Mesenchymal stem cell (in vitro differentiated cells and primary cell): ENCODE data around the gene SLC4A5.

Source experiments
- DNase-seq: peaks from one replicate; pipeline ENCODE4 v3.0.0-alpha.2; 2013
- H2AFZ ChIP-seq: one replicate; pipeline ENCODE4 v1.6.1; 2013; ENCODE audit warnings: low read depth, mild to moderate bottlenecking, control low read depth, inconsistent platforms, low read length, moderate library complexity
- H2AK5ac ChIP-seq: 2 replicates; pipeline ENCODE4 v1.6.1; 2013; ENCODE audit warnings: low read length, moderate library complexity, mild to moderate bottlenecking, inconsistent platforms; ENCODE audit not compliant: severe bottlenecking
- H2BK120ac ChIP-seq: one replicate; pipeline ENCODE4 v1.6.1; 2013; ENCODE audit warnings: low read depth, mild to moderate bottlenecking, inconsistent platforms, low read length, moderate library complexity
- H2BK12ac ChIP-seq, 2 experiments: one replicate each; pipeline ENCODE4 v1.6.1; 2013; ENCODE audit warnings: inconsistent platforms in 2 of 2, low read length in 2 of 2, mild to moderate bottlenecking in 2 of 2, moderate library complexity in 2 of 2, control low read depth in 1 of 2
- H2BK15ac ChIP-seq: one replicate; pipeline ENCODE4 v1.6.1; 2013; ENCODE audit warnings: mild to moderate bottlenecking, low read depth, inconsistent platforms; ENCODE audit not compliant: poor library complexity, severe bottlenecking
- H2BK5ac ChIP-seq: 2 replicates; pipeline ENCODE4 v1.6.1; 2013; ENCODE audit warnings: low read depth, mild to moderate bottlenecking, low read length, control low read depth, inconsistent platforms; ENCODE audit not compliant: poor library complexity, severe bottlenecking
- H3K14ac ChIP-seq, 2 experiments: one replicate each; pipeline ENCODE4 v1.6.1; 2013; ENCODE audit warnings: inconsistent platforms in 2 of 2, low read length in 2 of 2, control low read depth in 1 of 2, mild to moderate bottlenecking in 1 of 2, moderate library complexity in 1 of 2
- H3K18ac ChIP-seq, 2 experiments: one replicate each; pipeline ENCODE4 v1.6.1; 2013; ENCODE audit warnings: inconsistent platforms in 2 of 2, low read length in 2 of 2, control low read depth in 1 of 2, low read depth in 1 of 2, mild to moderate bottlenecking in 1 of 2
- H3K23ac ChIP-seq, 2 experiments: one replicate each; pipeline ENCODE4 v1.6.1; 2013; ENCODE audit warnings: inconsistent platforms in 2 of 2, low read length in 2 of 2, mild to moderate bottlenecking in 2 of 2, moderate library complexity in 2 of 2, control low read depth in 1 of 2
- H3K27ac ChIP-seq: 2 replicates; pipeline ENCODE4 v1.5.1; 2013; ENCODE audit warnings: mild to moderate bottlenecking, moderate library complexity, low read length, control low read depth, inconsistent platforms; ENCODE audit not compliant: poor library complexity, severe bottlenecking
- H3K27me3 ChIP-seq, 2 experiments: 2 replicates each; pipeline versions ENCODE4 v1.6.1 to v1.7.0; 2013; ENCODE audit warnings: low read length in 2 of 2, mild to moderate bottlenecking in 2 of 2, moderate library complexity in 2 of 2, control low read depth in 1 of 2, inconsistent platforms in 1 of 2; ENCODE audit not compliant: control insufficient read depth in 1 of 2, insufficient read depth in 1 of 2
- H3K36me3 ChIP-seq, 2 experiments: 2 replicates each; pipeline versions ENCODE4 v1.6.1 to v1.7.0; 2013; ENCODE audit warnings: low read length in 2 of 2, control low read depth in 1 of 2, inconsistent platforms in 1 of 2, low read depth in 1 of 2, mild to moderate bottlenecking in 1 of 2; ENCODE audit not compliant: insufficient read depth in 2 of 2, control insufficient read depth in 1 of 2
- H3K4ac ChIP-seq, 2 experiments: one replicate each; pipeline ENCODE4 v1.6.1; 2013; ENCODE audit warnings: inconsistent platforms in 2 of 2, low read length in 2 of 2, mild to moderate bottlenecking in 2 of 2, moderate library complexity in 2 of 2, control low read depth in 1 of 2, low read depth in 1 of 2
- H3K4me1 ChIP-seq: 2 replicates; pipeline ENCODE4 v1.6.1; 2013; ENCODE audit warnings: low read depth, low read length, control low read depth; ENCODE audit not compliant: control insufficient read depth, insufficient read depth
- H3K4me2 ChIP-seq: 2 replicates; pipeline ENCODE4 v1.6.1; 2013; ENCODE audit warnings: low read length, mild to moderate bottlenecking, inconsistent platforms; ENCODE audit not compliant: poor library complexity, severe bottlenecking
- H3K4me3 ChIP-seq, 2 experiments: 2 replicates each; pipeline versions ENCODE4 v1.5.1 to v1.7.0; 2013; ENCODE audit warnings: low read length in 2 of 2, mild to moderate bottlenecking in 2 of 2, control low read depth in 1 of 2, low read depth in 1 of 2; ENCODE audit not compliant: insufficient read depth in 1 of 2
- H3K79me1 ChIP-seq: replicated peaks from 2 replicates; pipeline ENCODE4 v1.6.1; 2013; ENCODE audit warnings: mild to moderate bottlenecking, control low read depth, low read length, inconsistent platforms; ENCODE audit not compliant: poor library complexity, severe bottlenecking
- H3K9ac ChIP-seq: 2 replicates; pipeline ENCODE4 v1.7.0; 2013; ENCODE audit warnings: mild to moderate bottlenecking, low read length, moderate library complexity
- H3K9me3 ChIP-seq: 2 replicates; pipeline ENCODE4 v1.7.0; 2013; ENCODE audit warnings: mild to moderate bottlenecking, low read length; ENCODE audit not compliant: control insufficient read depth
- H4K8ac ChIP-seq: one replicate; pipeline ENCODE4 v1.6.1; 2013; ENCODE audit warnings: inconsistent platforms, mild to moderate bottlenecking, low read length, moderate library complexity
- H4K91ac ChIP-seq: one replicate; pipeline ENCODE4 v1.6.1; 2013; ENCODE audit warnings: mild to moderate bottlenecking, low read length, inconsistent platforms
- WGBS: methylation state at CpG from one replicate; pipeline ENCODE4 v1.1.7; 2013; ENCODE audit warnings: mixed read lengths; 5-methylcytosine and 5-hydroxymethylcytosine counted together

SLC4A5 gene

DNA sequence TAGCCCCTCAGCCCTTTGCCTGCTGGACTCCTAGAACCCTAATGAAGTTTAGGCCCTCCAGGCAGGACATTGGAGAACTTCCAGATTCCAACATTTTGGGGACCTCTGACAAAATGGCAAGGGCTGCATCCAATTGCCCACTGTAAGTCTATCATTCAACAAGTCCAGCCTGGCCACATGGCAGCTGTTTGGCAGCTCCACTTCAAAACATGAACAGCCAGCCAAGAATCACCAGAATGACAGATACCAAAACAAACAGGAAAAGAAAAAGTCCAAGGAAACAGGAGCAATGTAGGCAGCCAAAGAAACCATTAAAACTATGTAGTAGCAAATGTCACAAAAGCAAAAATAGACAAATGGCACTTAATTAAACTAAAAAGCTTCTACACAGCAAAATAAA lies 25.5 kb downstream of the SLC4A5 start:
- H3K4ac ChIP-seq = no peak overlapping the region
- H3K23ac ChIP-seq = no peak overlapping the region
- no peak overlapping the region for H2AFZ ChIP-seq
- H3K27me3 ChIP-seq = peaks cover 0 to 8% of the 10 kb centered on the region in 2 experiments
- no peak for DNase-seq
- H3K79me1 ChIP-seq = no peaks in the 10 kb centered on the region
- H3K14ac ChIP-seq = no peak overlapping the region
- no peak overlapping the region for H2BK15ac ChIP-seq
- H3K18ac ChIP-seq = no peak overlapping the region
- H3K27ac ChIP-seq = no peak overlapping the region
- H3K4me3 ChIP-seq = no peak overlapping the region
- no peak overlapping the region for H2BK5ac ChIP-seq
- no peak overlapping the region for H3K4me2 ChIP-seq
- H3K36me3 ChIP-seq = no peaks in the 10 kb centered on the region
- no peak overlapping the region for H2BK12ac ChIP-seq
- no peak overlapping the region for H3K9ac ChIP-seq
- H4K91ac ChIP-seq = no peak overlapping the region
- no peaks in the 10 kb centered on the region for H3K4me1 ChIP-seq
- H4K8ac ChIP-seq = no peak overlapping the region
- H2AK5ac ChIP-seq = no peak overlapping the region
- H2BK120ac ChIP-seq = no peak overlapping the region
- H3K9me3 ChIP-seq = no peaks in the 10 kb centered on the region

DNA sequence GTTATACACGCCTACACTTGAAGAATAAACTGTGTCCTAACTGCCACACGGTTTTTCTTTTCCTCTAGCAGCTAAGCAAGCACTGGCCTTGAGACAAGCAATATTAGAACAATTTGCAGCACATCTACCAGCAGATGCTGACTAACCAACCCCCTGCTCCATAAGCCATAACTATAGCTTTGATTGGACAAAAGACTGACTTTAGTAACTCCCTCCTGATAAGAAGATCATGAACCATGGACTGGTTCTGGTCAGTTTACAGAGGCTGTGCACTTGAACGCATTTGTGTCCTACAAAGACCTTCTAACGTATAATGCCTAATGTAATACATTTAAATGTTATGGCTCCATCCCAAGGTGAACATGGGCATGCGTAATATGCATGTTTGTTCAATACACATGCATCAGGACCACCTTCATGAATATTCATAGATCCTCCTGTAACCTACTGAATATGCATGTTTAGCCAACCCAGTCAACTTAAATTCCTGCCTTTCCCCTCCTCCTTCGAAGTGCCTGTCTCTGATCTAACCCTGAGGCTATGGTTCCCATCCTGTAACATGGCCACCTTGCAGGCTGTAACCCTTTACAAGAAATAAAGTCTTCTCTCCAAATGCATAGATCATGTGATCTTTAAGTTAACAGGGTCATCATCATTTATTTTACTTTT lies 26.5 kb downstream of the SLC4A5 start:
- Histone ChIP-seq H4K8ac (no peak overlapping the region), H2BK120ac (no peak overlapping the region), H3K23ac (no peak overlapping the region), H3K9me3 (no peaks in the 10 kb centered on the region), H3K36me3 (no peaks in the 10 kb centered on the region), H2BK12ac (no peak overlapping the region), H3K4me1 (no peaks in the 10 kb centered on the region), H2AK5ac (no peak overlapping the region), H3K9ac (no peak overlapping the region), H3K4ac (no peak overlapping the region), H3K27me3 (peaks cover 0 to 8% of the 10 kb centered on the region in 2 experiments), H3K79me1 (no peaks in the 10 kb centered on the region), H4K91ac (no peak overlapping the region), H3K18ac (no peak overlapping the region), H3K4me2 (no peak overlapping the region), H2BK15ac (no peak overlapping the region), H3K4me3 (no peak overlapping the region), H2BK5ac (no peak overlapping the region), H3K27ac (no peak overlapping the region), H2AFZ (no peak overlapping the region), H3K14ac (peak overlapping the region in 1 of 2 experiments; percentile 18)
- DNase-seq = no peak
- 73% methylated on average over 6 of the region's 6 CpGs for WGBS

DNA sequence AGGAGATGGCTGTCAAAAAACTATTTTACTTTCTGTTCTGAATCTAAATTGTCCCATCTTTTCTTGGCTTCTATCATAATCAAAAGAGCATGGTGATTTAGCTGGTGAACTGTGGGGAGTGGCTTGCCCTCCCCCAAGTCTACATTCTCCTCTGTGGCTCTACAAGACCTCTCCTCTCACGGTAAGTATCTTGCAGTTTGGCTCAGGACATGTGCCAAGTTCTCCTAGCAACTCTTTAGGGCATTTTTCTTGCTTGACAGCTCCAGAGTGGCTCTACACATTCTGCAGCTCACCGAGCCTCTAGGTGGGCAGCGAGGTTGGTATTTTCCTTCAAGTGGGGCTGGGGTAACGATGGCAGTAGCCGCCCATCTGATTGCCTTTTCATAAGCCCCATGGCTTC lies 29.1 kb downstream of the SLC4A5 start:
- H3K14ac ChIP-seq = no peak overlapping the region
- H3K27me3 ChIP-seq = peaks cover 0 to 8% of the 10 kb centered on the region in 2 experiments
- no peaks in the 10 kb centered on the region for H3K4me1 ChIP-seq
- no peak overlapping the region for H2AFZ ChIP-seq
- H2BK15ac ChIP-seq = no peak overlapping the region
- H4K8ac ChIP-seq = no peak overlapping the region
- no peak overlapping the region for H3K4me2 ChIP-seq
- no peak overlapping the region for H2BK120ac ChIP-seq
- 93% methylated on average over 5 of the region's 5 CpGs for WGBS
- H3K9ac ChIP-seq = no peak overlapping the region
- H3K79me1 ChIP-seq = no peaks in the 10 kb centered on the region
- no peaks in the 10 kb centered on the region for H3K9me3 ChIP-seq
- H3K4me3 ChIP-seq = no peak overlapping the region
- no peak overlapping the region for H2BK12ac ChIP-seq
- no peak overlapping the region for H3K27ac ChIP-seq
- H2BK5ac ChIP-seq = no peak overlapping the region
- H3K36me3 ChIP-seq = no peaks in the 10 kb centered on the region
- H4K91ac ChIP-seq = no peak overlapping the region
- no peak overlapping the region for H3K23ac ChIP-seq
- no peak overlapping the region for H2AK5ac ChIP-seq
- no peak for DNase-seq
- no peak overlapping the region for H3K18ac ChIP-seq
- H3K4ac ChIP-seq = no peak overlapping the region

DNA sequence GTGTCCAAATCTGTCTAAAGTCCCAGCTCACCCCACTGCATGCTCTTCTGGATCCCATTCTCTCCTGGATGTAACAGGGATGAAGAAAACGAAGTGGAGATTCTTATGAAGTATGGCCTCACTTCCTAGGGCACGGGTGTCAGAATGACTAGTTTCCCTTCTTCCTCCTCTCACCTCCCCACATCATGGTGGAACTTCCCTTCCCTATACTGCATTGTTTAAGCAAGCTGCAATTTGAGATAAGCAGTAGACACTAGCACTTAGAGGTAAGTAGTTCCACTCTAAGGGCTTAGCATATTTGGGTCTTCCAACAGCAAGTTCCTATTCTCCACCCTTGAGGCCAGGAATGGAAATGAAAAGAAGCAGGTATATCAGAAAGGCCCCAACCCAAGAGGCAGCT lies 29.7 kb downstream of the SLC4A5 start:
- no peak overlapping the region for H3K4me2 ChIP-seq
- DNase-seq = no peak
- H3K18ac ChIP-seq = no peak overlapping the region
- no peak overlapping the region for H3K23ac ChIP-seq
- peaks cover 0 to 8% of the 10 kb centered on the region in 2 experiments for H3K27me3 ChIP-seq
- H4K91ac ChIP-seq = no peak overlapping the region
- no peak overlapping the region for H3K4ac ChIP-seq
- H3K9me3 ChIP-seq = no peaks in the 10 kb centered on the region
- WGBS = no CpG with 5 or more reads among the region's 2 CpGs
- no peaks in the 10 kb centered on the region for H3K4me1 ChIP-seq
- H2BK5ac ChIP-seq = no peak overlapping the region
- no peak overlapping the region for H2BK15ac ChIP-seq
- H3K14ac ChIP-seq = no peak overlapping the region
- no peak overlapping the region for H2AK5ac ChIP-seq
- no peak overlapping the region for H3K9ac ChIP-seq
- H3K36me3 ChIP-seq = no peaks in the 10 kb centered on the region
- no peak overlapping the region for H3K4me3 ChIP-seq
- H3K27ac ChIP-seq = no peak overlapping the region
- no peaks in the 10 kb centered on the region for H3K79me1 ChIP-seq
- H2BK12ac ChIP-seq = no peak overlapping the region
- no peak overlapping the region for H4K8ac ChIP-seq
- no peak overlapping the region for H2BK120ac ChIP-seq
- no peak overlapping the region for H2AFZ ChIP-seq
